GM21576 (cell line): ENCODE measurements around the gene ZEB2.

Experiments used
- ATAC-seq: cut with Tn5 transposase; IDR thresholded peaks from one replicate; pipeline ENCODE4 v1.9.1; 2021; ENCODE audit warnings: mild to moderate bottlenecking, moderate library complexity; ENCODE audit not compliant: unreplicated experiment

Gene ZEB2

GRCh38 chr2:144529841-144530240 is 9.9 kb upstream of the ZEB2 start:
- no peak for ATAC-seq

DNA sequence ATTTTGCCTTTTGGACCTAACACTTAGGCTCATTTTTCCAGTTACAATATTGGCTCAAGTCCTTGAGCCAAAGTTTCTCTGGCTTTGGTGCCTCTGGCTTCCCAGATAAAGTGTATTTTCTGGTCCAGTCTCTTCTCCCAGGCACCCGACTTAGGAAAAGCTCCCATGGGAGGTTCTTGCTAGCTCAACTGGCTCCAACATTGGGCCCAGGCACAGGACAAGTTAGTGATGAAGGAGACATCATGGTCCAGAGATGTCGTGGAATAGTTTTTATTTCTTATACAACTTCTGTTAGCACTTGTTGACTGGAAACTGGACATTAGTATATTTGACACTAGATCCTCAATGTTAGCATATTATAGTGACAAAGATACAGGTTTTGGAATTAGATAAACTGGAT is 8.2 kb upstream of the ZEB2 start:
- ATAC-seq, result no peak

DNA sequence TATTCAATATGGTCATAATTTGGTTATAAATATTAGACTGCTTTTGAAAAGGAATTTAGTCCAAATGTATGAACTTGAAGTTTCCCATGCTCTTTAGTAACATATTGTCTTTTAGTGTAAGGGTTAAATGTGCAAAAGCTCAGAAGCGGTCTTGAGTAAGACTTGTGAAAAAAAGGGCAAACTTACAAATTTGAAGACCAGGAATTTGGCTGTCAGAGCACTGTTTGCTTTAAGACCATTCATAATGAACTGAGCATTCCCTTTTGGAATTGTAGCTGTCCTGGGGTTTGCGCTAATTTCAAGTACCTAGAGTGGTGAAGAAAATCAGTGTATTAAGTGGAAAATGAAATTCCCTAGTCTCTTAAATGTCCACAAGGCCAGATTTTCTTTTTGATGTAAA is 6.9 kb upstream of the ZEB2 start:
- no peak for ATAC-seq

GRCh38 chr2:144524118-144525009 is 4.4 kb upstream of the ZEB2 start:
- no peak for ATAC-seq

DNA sequence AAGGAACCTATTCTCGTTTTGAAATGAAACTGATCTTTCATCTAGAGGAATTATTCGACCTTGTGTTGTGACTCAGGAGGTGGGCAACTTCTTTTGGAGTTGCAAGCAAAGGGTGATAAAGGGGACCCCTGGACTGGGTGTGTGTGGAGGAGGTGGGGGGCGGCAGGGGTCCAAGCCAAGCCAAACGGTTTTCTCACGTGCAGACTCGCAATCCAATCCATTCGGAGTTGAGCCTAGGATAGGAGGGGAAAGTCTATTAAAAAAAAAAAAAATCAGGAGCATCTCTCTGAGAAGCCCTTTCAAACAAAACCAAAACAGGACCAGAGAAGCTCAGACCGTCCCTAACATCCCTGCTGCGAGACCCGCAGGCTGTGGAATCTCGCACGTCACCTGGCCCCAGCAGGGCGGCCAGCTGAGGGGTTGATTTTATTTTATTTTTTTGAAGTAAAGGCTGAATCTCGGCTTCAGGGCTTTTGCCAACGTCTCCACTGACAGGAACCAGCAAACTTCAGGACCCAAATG is 3.7 kb upstream of the ZEB2 start:
- no peak for ATAC-seq

DNA sequence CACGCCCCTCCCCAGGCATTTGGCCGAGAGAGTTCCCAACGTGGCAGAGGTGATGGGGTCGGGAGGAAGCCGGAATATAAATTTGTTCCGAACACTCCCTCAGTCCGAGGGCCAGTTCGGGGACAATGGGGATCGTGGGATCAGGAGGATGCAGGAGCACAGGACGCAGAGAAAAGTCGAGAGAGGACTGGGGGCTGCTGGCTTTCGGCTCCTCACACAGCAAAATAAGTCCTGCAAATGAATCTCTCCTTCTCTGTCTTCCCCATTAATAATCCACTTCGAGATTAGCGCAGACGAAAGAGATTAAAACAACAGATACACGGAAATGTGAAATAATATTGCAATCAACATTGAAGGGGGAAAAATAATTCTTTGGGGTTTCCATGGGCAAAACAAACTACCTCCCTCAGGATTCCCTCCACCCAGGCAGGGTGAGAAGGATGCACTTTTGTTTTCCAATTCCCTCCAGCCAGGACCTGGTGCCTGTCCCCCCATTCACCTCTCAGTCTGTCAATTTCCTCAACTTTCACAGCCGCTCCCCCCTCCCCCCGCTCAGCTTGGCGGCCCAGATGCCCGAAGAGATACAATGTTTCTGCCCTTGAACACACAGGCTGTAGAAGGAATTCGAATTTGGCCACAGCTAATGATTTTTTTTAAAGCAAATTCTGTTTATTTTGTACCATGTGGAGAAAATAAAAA is 3.1 kb upstream of the ZEB2 start:
- no peak for ATAC-seq

DNA sequence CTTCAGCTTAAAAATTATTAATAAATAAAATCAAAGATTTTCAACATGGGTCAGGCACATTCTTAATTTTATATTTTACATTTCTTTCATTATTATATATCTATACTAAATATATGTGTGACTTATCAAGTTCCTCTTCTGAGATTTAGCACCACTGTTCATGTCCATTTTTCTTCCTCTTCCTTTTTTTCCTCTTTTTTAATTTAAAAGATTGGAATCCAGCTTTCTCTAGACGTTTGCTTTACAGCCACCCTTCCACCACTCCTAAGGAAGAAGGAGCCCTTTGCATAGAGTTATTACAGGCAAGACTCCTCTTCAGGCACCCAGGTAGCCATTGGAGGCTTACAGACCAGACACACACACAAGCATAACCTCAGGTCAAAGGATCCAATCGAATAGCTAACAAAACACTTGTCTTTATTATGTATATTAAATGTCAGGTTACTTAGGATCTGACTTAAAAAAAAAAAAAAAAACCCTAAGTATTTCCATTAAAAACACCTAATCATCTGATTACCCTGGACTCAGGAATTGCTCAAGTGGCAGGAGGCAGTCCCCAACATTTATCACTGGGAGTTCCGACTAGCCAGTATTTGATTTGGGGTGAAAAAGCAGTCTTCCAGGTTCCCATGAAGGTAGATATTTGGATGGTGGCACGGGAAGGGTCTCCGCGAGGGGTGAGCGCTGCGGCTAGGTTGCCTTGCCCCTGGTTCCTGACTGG is 2.4 kb upstream of the ZEB2 start:
- no peak for ATAC-seq

DNA sequence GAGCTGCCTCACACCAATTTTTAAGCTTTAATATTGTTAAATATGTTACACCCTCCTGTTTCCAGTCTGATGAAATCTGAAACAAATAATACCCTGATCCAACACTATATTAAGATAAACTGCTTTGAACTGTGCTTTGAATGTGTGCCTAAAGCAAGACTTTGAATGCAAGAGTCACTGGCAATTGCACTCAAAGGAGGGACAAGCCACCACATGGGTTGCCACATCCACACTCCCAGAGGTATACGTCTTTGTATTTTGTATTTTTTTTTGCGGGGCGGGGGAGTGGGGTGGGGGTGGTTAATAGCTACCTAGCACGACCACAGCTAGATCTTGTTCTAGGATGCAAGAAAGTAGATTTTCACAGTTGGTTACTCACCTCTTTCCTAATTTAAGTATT is 1.8 kb upstream of the ZEB2 start:
- no peak for ATAC-seq

DNA sequence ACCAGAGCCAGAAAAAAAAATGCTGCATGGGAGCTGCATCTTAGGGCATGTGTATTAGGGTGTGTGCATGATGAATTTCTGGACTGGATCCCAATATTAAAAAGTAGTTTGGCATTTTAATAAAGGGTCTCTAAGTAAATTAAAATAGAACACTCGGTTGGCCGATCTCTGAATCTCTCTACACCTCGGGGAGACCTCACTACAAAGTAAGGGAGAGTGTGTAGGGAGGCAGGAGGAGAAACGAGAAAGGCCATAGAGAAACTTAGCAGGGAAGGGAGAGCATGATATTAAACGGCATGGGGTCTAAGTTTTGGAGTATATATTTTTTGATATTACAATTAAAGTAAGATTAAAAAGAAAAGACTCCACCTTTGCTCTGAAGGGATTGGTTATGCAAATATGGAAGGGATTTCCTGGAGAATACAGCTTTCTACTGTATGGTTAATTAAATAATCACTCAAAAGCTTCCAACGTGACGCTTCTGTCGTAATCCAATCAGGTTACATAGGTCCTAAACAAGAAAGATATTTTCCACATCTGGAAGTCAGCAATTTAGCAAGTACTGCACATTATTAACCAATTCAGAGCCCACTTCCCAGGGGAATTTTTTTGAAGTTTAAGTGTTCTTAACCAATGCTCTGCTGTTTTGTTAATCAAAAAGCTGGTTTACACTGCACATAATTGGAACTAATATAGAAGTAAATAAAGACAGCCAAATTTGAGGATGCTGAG is 1.0 kb upstream of the ZEB2 start:
- no peak for ATAC-seq

GRCh38 chr2:144519597-144519933 is 354 bp downstream of the ZEB2 start:
- ATAC-seq, result no peak

DNA sequence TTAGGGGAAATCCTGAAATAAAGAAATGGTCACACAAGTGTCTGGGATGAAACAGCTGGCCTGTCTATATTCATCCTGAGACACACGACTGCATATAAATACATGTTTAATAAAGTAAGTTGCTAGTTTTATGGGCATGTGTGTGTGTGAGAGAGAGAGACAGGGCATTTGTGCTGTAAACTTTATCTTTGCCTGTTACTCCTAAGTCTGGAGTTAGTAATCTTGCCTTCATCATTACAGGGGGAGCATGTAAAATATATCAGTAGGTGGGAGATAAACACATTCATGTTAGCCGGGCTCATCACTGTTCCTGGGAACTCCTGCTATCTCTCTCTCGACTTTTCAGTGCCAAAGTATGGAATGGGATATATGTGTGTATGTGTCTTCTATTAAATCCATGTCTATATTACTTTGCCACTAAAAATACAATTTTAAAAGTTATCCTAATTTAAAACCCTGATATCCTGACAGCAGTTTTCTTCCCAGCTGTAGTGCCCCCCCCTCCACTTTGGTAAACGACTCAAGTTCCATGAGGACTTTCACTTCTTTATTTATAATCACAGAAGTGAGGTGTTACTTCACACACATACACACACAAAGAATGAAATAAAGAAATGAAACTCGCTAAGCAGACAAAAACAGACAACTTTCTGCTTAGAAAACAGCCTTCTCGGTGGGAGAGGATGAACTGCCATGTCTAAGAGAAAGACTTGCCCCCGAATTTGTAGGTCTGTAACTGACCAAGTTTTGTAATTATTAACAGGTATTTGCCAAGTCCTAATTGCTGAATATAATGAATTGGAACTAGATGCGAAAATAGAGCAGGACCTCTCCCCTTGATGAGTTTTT is 947 bp downstream of the ZEB2 start:
- peak; percentile 65 for ATAC-seq

DNA sequence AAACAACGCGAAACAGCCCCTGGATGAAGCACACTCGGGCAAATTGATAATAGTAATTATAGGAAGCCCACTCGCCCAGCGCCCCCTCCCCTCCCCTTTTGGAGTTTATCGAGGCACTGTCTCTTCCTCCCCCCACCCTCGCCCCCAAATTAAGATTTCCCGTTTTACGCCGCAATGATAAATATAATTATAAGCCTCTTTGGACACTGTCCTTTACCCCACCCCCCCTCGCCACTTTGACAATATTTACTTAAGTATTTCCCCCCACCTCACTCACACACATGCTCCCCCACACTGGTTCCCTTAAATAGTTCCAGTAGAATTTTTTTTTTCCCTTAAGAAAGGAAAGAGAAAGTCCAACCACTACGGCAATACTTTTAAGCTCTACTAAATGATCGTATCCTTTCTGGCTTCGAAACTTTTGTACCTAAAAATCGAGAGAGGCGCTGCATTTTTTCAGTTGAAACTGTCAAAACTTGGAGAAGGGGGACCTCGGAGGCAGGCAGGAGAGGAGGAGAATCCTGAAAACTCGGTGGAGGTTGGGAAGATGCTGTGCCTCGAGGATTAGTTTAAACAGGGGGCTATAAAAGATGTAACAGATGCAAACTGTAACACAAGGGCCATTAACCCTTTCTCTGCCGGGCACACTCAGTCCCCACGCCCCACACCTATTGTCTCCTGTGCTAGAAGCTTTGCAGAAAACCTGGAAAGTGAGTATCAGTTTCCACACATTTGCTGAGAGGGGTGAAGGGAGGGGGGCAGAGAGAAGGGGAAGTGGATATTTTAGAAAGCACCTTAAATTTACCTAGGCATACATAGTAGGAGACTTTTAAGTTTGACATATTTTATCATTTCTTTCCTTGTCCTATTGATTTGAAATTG is 1.8 kb downstream of the ZEB2 start:
- no peak for ATAC-seq

DNA sequence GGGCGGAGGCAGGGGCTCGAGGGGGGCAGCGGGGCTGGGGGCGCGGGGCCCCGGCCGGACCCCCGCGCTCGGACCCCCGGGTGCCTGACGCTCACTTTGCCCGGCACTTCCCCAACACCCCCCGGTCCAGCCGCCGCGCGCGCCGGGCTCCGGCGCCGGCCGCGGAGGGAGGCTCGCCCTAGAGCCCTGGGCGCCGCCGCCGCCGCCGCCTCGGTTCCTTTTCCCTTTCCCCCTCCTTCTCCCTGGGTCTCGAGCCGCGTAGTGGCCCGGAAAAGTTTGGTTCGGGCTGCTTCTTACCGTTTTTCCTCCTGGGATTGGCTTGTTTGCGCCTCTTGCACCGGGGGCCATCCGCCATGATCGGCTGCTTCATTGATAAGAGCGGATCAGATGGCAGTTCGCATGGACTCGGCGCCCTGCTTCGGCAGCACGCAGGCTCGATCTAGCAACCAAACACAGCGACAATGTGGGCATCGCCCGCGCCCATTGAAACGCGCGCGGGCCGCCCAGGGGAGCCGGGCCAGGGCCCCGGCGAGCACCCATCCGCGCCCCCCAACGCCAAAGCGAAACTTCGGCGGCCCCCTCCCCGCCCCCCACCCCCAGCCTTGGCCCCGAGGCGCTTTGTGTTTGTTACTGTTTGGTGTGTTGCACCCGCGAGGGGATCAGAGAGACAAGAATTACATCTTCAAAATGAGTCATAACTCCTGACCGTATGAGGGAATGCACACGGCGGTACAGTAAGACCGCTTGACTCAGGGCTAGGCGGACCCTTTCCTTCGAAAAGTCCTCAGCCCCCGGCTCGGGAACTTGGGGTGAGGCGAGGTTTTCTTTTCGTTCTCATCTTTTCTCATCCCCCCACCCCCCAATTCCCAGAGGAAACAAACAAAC is 2.7 kb downstream of the ZEB2 start:
- ATAC-seq, result peak; percentile 43

DNA sequence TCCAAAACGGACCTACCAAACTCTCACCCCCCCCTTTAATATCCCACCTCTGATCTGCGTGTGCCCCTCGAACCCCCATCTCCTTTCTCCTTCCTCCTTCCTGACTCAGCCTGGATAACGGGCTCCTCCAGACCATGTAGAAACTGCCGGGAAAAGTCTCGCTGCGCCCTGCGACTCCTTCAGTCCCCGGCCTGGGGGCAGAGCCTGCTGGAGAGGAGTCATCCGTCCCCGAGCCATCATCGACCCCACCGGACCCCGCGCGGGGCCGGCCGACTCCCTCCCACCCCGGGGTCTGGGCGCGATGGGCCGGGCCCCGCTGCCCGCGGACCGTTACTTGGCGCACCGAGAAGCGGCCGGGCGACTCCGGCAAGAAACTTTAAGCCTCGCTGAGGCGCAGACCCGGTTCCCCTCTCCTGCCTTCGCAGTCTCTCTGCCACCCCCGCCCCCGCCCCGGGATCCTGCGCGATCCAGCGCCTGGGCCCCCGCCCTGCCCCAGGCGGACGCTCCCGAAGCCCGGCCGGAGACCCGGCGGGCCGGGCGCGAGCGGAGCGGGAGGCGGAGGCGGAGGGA is 3.4 kb downstream of the ZEB2 start:
- ATAC-seq, result peak; percentile 9

DNA sequence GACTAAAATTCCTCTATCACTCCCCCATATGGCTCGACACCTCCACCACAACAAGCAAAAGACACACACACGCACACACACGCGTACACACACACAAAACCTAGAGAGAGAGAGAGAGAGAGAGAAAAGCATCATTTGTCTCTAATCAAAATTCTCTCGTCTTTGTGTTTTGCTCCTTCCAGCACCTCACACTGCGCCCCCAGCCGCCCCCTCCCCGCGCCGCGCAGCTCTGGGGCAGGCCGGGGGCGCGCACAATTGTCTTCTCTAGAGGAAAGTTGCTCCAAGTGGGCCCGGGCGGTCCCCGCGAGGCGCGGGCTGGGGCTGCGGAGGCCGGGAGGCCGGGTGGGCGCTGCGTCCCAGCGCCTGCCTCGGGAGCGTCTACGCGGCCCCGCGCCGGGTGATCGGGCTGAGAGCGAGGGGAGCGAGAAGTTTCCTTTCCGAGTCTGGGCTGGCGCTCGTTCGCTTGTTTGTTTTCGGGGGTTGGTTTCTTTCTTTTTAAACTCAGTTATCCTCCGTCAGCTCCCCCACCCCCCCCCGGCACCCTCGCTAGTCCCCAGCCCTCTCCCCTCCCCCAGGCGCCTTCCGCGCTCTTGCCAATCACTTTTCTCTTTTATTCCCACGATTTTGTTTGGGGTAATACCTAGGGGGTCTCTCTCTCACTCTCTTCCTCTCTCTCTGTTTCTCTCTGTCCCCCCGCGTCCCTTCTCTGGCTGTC is 4.1 kb downstream of the ZEB2 start:
- ATAC-seq, result no peak

DNA sequence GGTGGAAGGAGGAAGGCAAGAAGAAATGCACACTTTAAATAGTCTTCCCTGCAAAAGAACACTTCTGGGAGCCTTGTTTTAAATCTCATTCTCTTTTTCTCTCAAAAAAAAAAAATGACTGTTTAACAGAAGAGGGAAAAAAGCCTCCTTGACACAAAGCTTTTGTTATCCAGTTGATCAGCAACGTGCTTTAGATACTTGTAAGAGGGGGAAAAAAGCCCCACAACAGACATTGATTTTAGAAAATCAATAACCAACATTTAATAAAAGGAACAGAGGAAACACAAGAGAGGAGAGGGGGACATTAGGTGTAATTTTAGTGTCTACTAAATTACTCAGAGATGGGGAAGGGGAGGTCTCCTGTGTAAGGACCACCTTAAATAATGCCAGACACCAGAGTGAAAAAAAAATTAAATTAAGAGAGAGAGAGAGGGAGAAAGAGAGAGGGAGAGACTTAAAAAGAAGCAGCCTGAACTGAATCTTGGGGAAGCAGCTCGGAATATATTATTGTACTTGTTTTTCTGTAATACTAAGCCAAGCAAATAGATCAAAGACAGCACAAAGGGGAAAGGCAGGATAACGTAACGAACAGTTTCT is 4.7 kb downstream of the ZEB2 start:
- ATAC-seq, result no peak

DNA sequence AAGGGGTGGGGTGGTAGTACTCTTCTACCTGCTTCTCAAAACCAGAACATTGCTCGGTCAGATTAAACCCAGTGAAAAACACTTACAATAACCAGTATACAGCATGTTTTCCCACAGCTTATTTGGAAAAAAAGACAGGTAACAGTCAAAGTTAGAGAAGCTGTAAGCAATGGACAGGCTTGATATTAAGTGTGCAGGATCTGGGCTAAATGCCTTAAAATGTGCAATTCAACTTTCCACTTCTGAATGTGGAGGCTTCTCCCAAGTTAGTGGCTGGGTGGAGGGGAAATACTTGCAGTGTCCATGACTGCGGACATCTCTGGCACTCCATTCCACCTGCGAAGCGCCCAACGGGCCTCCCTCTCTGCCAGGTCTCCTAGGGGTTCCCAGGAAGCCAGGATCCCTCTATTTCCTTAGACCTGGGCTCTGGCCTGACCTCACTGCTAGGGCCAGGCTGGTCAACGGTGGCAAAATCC is 5.3 kb downstream of the ZEB2 start:
- ATAC-seq, result no peak
